Osteoblast (primary cell): ENCODE results near the gene IAPP. TPM values are rescaled to one million over a fixed set of nuclear protein-coding genes. Genes with fewer than 3 reads are reported as not detected.
"Not testable (repeated sequence)": the region's sequence is repeated elsewhere in the genome, so short reads cannot be mapped to it uniquely, and the experiment has no call there.

ENCODE experiments used
- DNase-seq: peaks from one replicate; pipeline ENCODE4 v3.0.0; 2011; ENCODE audit warnings: low spot score, mixed read lengths; ENCODE audit not compliant: insufficient read length; ENCODE audit errors: missing footprints
- H2AFZ ChIP-seq: 2 replicates; pipeline ENCODE4 v1.6.0; 2011; ENCODE audit warnings: mild to moderate bottlenecking, low read length
- H3K27ac ChIP-seq: 2 replicates; pipeline ENCODE4 v1.5.1; 2011; ENCODE audit warnings: mild to moderate bottlenecking, low read depth, low read length, moderate library complexity
- H3K27me3 ChIP-seq: 2 replicates; pipeline ENCODE4 v1.6.0; 2012; ENCODE audit warnings: mild to moderate bottlenecking, control low read depth, inconsistent platforms, low read length, moderate library complexity; ENCODE audit not compliant: insufficient read depth
- H3K36me3 ChIP-seq: 2 replicates; pipeline ENCODE4 v1.5.1; 2011; ENCODE audit warnings: mild to moderate bottlenecking, low read length, control low read depth, moderate library complexity; ENCODE audit not compliant: insufficient read depth
- H3K4me1 ChIP-seq: 2 replicates; pipeline ENCODE4 v1.5.1; 2011; ENCODE audit warnings: mild to moderate bottlenecking, low read length, control low read depth, moderate library complexity; ENCODE audit not compliant: insufficient read depth
- H3K4me2 ChIP-seq: 2 replicates; pipeline ENCODE4 v1.6.0; 2011; ENCODE audit warnings: mild to moderate bottlenecking, low read length; ENCODE audit not compliant: insufficient read depth
- H3K4me3 ChIP-seq: fragments of 200-600 bp; sonication (generic); 3 replicates; pipeline ENCODE4 v1.5.1; 2012; ENCODE audit warnings: mild to moderate bottlenecking, low read length, inconsistent platforms; ENCODE audit not compliant: insufficient read depth
- H3K79me2 ChIP-seq: 2 replicates; pipeline ENCODE4 v1.6.0; 2012; ENCODE audit warnings: mild to moderate bottlenecking, low read length, control low read depth, inconsistent platforms; ENCODE audit not compliant: insufficient read depth
- H3K9me3 ChIP-seq: 2 replicates; pipeline ENCODE4 v1.5.1; 2011; ENCODE audit warnings: low read depth, low read length, control low read depth
- H4K20me1 ChIP-seq: 2 replicates; pipeline ENCODE4 v1.6.0; 2012; ENCODE audit warnings: mild to moderate bottlenecking, low read length, control low read depth; ENCODE audit not compliant: insufficient read depth
- total RNA-seq: library from RNA; depleted of rRNA; stranded (reverse); fragments of >200 nt; gene quantifications from 2 replicates; pipeline ENCODE4 v1.2.3, GENCODE V29; 2012
- TF ChIP-seq, protein P1 (sequence below): IDR thresholded peaks from 2 replicates; pipeline ENCODE4 v1.5.1; 2011; ENCODE audit warnings: mild to moderate bottlenecking, low read depth, low read length, moderate library complexity; ENCODE audit errors: extremely low read depth

The IAPP gene
- total RNA-seq, 1 donor: not detected

DNA sequence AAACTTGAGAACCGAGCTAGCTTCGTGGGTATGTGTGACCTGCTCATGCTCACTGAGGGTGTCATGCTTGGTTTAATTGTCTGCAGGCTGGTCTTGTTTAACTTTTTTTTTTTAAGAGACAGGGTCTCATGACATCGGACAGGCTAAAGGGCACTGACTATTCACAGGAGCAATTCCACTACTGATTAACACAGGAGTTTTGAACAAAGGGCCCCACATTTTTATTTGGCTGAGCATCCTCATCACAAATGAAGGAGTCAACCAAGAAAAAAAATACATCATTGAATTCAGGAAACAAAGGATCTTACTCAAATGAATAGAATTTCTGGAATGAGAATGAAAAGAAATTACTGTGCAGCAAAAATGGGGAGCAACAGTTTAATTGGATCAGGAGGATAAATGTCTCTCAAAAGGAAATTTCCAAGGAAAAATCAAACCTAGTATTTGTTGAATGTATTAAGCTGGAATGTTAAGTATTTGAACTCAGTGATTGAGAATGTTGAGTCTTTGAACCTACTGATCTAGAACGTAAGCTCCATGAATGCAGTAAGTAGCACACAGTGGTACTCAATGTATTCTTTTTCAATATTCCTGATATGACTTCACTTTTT, 43.9 kb downstream of the IAPP start:
- TF ChIP-seq, protein P1, sequence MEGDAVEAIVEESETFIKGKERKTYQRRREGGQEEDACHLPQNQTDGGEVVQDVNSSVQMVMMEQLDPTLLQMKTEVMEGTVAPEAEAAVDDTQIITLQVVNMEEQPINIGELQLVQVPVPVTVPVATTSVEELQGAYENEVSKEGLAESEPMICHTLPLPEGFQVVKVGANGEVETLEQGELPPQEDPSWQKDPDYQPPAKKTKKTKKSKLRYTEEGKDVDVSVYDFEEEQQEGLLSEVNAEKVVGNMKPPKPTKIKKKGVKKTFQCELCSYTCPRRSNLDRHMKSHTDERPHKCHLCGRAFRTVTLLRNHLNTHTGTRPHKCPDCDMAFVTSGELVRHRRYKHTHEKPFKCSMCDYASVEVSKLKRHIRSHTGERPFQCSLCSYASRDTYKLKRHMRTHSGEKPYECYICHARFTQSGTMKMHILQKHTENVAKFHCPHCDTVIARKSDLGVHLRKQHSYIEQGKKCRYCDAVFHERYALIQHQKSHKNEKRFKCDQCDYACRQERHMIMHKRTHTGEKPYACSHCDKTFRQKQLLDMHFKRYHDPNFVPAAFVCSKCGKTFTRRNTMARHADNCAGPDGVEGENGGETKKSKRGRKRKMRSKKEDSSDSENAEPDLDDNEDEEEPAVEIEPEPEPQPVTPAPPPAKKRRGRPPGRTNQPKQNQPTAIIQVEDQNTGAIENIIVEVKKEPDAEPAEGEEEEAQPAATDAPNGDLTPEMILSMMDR: no peak
- peak; percentile 61 for DNase-seq
- no peaks in the 10 kb centered on the region for H3K36me3 ChIP-seq
- no peaks in the 10 kb centered on the region for H3K9me3 ChIP-seq
- no peaks in the 10 kb centered on the region for H3K27me3 ChIP-seq
- peak overlapping the region; percentile 35 for H3K4me2 ChIP-seq
- H4K20me1 ChIP-seq: no peaks in the 10 kb centered on the region
- H2AFZ ChIP-seq: peak overlapping the region; percentile 48
- peak overlapping the region; percentile 28 for H3K27ac ChIP-seq
- H3K79me2 ChIP-seq: no peaks in the 10 kb centered on the region
- no peak overlapping the region for H3K4me3 ChIP-seq
- peaks cover 7% of the 10 kb centered on the region for H3K4me1 ChIP-seq

DNA sequence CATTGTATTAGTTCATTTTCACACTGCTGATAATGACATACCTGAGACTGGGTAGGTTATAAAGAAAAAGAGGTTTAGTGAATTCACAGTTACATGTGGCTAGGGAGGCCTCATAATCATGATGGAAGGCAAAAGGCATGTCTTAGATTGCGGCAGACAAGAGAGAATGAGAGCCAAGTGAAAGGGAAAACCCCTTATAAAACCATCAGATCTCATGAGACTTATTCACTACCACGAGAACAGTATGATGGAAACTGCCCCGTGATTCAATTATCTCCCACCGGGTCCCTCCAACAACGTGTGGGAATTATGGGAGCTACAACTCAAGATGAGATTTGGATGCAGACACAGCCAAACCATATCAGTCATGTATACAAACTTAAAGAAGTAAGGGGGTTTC, 45.7 kb downstream of the IAPP start:
- H3K4me3 ChIP-seq, H3K4me1 ChIP-seq, H3K9me3 ChIP-seq, H3K79me2 ChIP-seq, H3K36me3 ChIP-seq, H3K27me3 ChIP-seq, H3K4me2 ChIP-seq, H3K27ac ChIP-seq, DNase-seq, H4K20me1 ChIP-seq: not testable (repeated sequence)
- peak overlapping the region; percentile 15 for H2AFZ ChIP-seq

DNA sequence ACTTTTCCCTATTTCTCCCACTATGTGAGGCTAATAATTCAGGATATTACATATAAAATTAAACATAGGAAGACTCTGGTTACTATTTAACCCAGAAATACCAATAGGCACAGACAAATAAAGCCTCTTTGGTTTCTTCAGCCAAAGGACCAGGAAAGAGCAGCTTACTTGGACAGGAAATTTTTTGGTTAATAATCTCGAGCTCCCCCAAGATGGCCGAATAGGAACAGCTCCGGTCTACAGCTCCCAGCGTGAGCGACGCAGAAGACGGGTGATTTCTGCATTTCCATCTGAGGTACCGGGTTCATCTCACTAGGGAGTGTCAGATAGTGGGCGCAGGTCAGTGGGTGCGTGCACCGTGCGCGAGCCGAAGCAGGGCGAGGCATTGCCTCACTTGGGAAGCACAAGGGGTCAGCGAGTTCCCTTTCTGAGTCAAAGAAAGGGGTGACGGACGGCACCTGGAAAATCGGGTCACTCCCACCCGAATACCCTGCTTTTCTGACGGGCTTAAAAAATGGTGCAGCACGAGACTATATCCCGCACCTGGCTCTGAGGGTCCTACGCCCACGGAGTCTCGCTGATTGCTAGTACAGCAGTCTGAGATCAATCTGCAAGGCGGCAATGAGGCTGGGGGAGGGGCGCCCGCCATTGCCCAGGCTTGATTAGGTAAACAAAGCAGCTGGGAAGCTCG, 46.5 kb downstream of the IAPP start:
- not testable (repeated sequence) for H3K27ac ChIP-seq, H4K20me1 ChIP-seq, H2AFZ ChIP-seq, H3K4me2 ChIP-seq, H3K27me3 ChIP-seq, H3K79me2 ChIP-seq, DNase-seq, H3K4me3 ChIP-seq, H3K4me1 ChIP-seq, H3K36me3 ChIP-seq, H3K9me3 ChIP-seq

DNA sequence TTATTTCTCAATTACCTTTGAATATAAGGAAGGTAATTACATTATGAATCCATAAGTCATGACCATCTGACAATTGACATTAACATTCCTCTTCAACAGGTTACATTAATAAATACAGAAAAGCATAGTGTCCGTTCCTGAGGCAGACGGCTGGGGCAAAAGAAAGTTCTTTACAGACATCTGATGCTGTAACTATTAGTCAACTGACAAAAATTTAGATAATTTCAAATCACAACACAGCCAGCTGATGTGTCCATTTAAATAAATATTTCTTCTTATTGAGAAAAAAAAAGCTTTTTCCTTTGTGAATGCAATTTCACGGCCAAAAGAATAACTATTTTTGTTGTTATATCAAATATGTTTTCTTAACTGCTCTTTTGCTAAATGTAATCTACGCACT, 55.5 kb downstream of the IAPP start:
- H3K9me3 ChIP-seq: no peaks in the 10 kb centered on the region
- H2AFZ ChIP-seq: peak overlapping the region; percentile 51
- H3K79me2 ChIP-seq: no peaks in the 10 kb centered on the region
- H3K27me3 ChIP-seq: no peaks in the 10 kb centered on the region
- DNase-seq: no peak
- TF ChIP-seq, protein P1: no peak
- no peaks in the 10 kb centered on the region for H3K36me3 ChIP-seq
- H3K4me3 ChIP-seq: no peak overlapping the region
- H3K4me1 ChIP-seq: peaks cover 12% of the 10 kb centered on the region
- H4K20me1 ChIP-seq: no peaks in the 10 kb centered on the region
- H3K27ac ChIP-seq: peak overlapping the region; percentile 24
- peak overlapping the region; percentile 70 for H3K4me2 ChIP-seq

Other genes starting within 250 kb of the IAPP start
- not detected in 2 replicates for gene SLCO1B1, start 241.7 kb upstream of the IAPP start, total RNA-seq
- not detected in 2 replicates for gene SLCO1A2, start 38.0 kb upstream of the IAPP start, total RNA-seq
- gene PYROXD1, start 64.8 kb downstream of the IAPP start, total RNA-seq: 15.6 and 22.8 TPM in 2 replicates
- gene RECQL, start 128.7 kb downstream of the IAPP start, total RNA-seq: 83.6 and 99.9 TPM in 2 replicates
- gene GOLT1B, start 128.9 kb downstream of the IAPP start, total RNA-seq: 65.7 and 254 TPM in 2 replicates
- gene SPX, start 153.4 kb downstream of the IAPP start, total RNA-seq: 1.2 and 2.9 TPM in 2 replicates
- not detected in 2 replicates for gene GYS2, start 231.9 kb downstream of the IAPP start, total RNA-seq